Common myeloid progenitor, CD34-positive (primary cell): ENCODE data around the gene SPECC1.

Source experiments
- CTCF ChIA-PET: fragments of 350-600 bp; sonication (Branson Sonifier 250); formaldehyde crosslinking; loops from one replicate; lab custom pipeline; 2021; ENCODE audit warnings: antibody characterized with exemption; lab: Charles Lee
- POLR2A ChIA-PET: fragments of 350-600 bp; sonication (Branson Sonifier 250); formaldehyde crosslinking; loops from one replicate; lab custom pipeline; 2021; ENCODE audit warnings: antibody characterized with exemption; lab: Charles Lee
- DNase-seq, 3 donors: peaks; one replicate each; pipeline versions ENCODE4 v3.0.0 to v3.0.0-alpha.2; 2013
- H3K27ac ChIP-seq, 2 experiments: 1 replicate in 1 of 2; 2 replicates in 1 of 2; pipeline ENCODE4 v1.7.0; 2013; ENCODE audit warnings: inconsistent platforms in 2 of 2, low read length in 2 of 2, mild to moderate bottlenecking in 2 of 2, low read depth in 1 of 2, moderate library complexity in 1 of 2; ENCODE audit not compliant: severe bottlenecking in 2 of 2, insufficient read depth in 1 of 2, poor library complexity in 1 of 2
- H3K27me3 ChIP-seq, 5 experiments: replicated peaks in 2 of 5; 1 replicate in 3 of 5; 2 replicates in 2 of 5; pipeline versions ENCODE4 v1.6.1 to v1.7.0; 2013; ENCODE audit warnings: low read length in 4 of 5, mild to moderate bottlenecking in 2 of 5, moderate library complexity in 2 of 5, inconsistent platforms in 1 of 5; ENCODE audit not compliant: insufficient read depth in 5 of 5, control insufficient read depth in 4 of 5
- H3K36me3 ChIP-seq, 4 experiments: 1 replicate in 2 of 4; 2 replicates in 2 of 4; pipeline versions ENCODE4 v1.6.1 to v1.7.0; 2013; ENCODE audit warnings: low read length in 3 of 4, control low read depth in 1 of 4, mild to moderate bottlenecking in 1 of 4; ENCODE audit not compliant: control insufficient read depth in 4 of 4, insufficient read depth in 4 of 4
- H3K4me1 ChIP-seq, 4 experiments: 1 replicate in 3 of 4; 2 replicates in 1 of 4; pipeline versions ENCODE4 v1.6.1 to v1.7.1; 2013; ENCODE audit warnings: low read length in 3 of 4, mild to moderate bottlenecking in 3 of 4, control low read depth in 1 of 4, inconsistent platforms in 1 of 4, moderate library complexity in 1 of 4; ENCODE audit not compliant: control insufficient read depth in 4 of 4, insufficient read depth in 4 of 4; ENCODE audit errors: control extremely low read depth in 1 of 4
- H3K4me3 ChIP-seq, 7 experiments: 1 replicate in 4 of 7; 2 replicates in 3 of 7; pipeline versions ENCODE4 v1.5.1 to v1.7.0; 2013; ENCODE audit warnings: mild to moderate bottlenecking in 7 of 7, low read length in 6 of 7, moderate library complexity in 6 of 7, inconsistent platforms in 2 of 7, low read depth in 2 of 7, control low read depth in 1 of 7; ENCODE audit not compliant: insufficient read depth in 4 of 7, control insufficient read depth in 1 of 7; ENCODE audit errors: extremely low read depth in 1 of 7
- H3K9me3 ChIP-seq, 5 experiments: 1 replicate in 4 of 5; 2 replicates in 1 of 5; pipeline versions ENCODE4 v1.6.1 to v1.7.1; 2013; ENCODE audit warnings: low read length in 4 of 5, mild to moderate bottlenecking in 2 of 5, inconsistent platforms in 1 of 5, low read depth in 1 of 5, moderate library complexity in 1 of 5; ENCODE audit not compliant: control insufficient read depth in 4 of 5, insufficient read depth in 2 of 5; ENCODE audit errors: control extremely low read depth in 1 of 5
- WGBS: methylation state at CpG from one replicate; pipeline ENCODE4 v1.1.5; 2013; ENCODE audit not compliant: insufficient coverage; 5-methylcytosine and 5-hydroxymethylcytosine counted together

The SPECC1 gene

DNA sequence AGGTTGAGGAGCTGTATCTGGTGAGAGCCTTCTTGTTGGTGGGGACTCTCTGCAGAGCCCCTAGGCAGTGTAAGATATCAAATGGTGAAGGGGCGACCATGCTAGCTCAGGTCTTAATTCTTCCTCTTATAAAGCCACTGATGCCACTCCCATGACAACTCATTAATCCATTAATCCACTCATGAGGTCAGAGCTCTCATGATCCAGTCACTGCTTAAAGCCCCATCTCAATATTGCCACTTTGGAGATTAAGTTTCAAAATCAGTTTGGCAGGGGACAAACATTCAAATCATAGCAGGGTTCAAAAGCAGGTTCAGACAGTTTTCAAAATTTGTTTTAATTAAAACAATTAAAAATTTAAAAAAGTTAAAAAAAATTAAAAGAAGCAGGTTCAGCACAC lies 13.1 kb upstream of the SPECC1 start:
- H3K27ac ChIP-seq, result no peak overlapping the region
- ChIA-PET CTCF (interaction anchor here (0.9 to 2.2 kb wide), 4 partner anchors 12 to 124 kb away, joined by 3 to 8 read pairs (median 5); no protein-coding TSS in a partner anchor), POLR2A (no interaction called here)
- no peak for DNase-seq
- H3K36me3 ChIP-seq, result no peaks in the 10 kb centered on the region
- no peak overlapping the region for H3K4me3 ChIP-seq
- WGBS, result no CpG with 5 or more reads among the region's 1 CpG
- no peaks in the 10 kb centered on the region for H3K9me3 ChIP-seq
- H3K4me1 ChIP-seq, result peaks cover 0 to 15% (median 8%) of the 10 kb centered on the region in 4 experiments
- H3K27me3 ChIP-seq, result no peaks in the 10 kb centered on the region

DNA sequence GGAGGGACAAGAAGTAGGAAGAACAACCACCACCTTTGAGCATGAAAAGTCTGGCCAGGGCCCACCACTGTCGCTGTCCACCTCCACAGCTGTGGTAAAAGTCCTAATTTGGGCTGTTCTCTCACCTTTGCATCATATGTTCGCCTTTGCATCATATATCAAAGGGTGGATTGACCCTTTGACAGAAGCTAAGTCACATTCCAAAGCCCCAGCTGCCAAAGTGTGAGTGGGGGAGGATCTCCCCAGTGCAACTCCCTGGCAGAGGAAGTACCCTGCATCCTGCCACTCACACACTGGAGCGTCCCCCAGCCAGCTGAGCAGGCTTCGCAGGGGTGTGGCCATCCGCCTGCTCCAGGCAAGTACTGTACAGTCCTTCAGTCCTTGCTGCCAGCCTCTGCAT lies 12.7 kb upstream of the SPECC1 start:
- H3K9me3 ChIP-seq, result no peaks in the 10 kb centered on the region
- no peak overlapping the region for H3K4me3 ChIP-seq
- peaks cover 0 to 11% (median 8%) of the 10 kb centered on the region in 4 experiments for H3K4me1 ChIP-seq
- CTCF ChIA-PET, result interaction anchor here (0.8 to 2.2 kb wide), 4 partner anchors 13 to 322 kb away, joined by 3 to 8 read pairs (median 4); no protein-coding TSS in a partner anchor
- H3K27me3 ChIP-seq, result no peaks in the 10 kb centered on the region
- 33% methylated on average over 3 of the region's 5 CpGs for WGBS
- no peak overlapping the region for H3K27ac ChIP-seq
- no peaks in the 10 kb centered on the region for H3K36me3 ChIP-seq
- POLR2A ChIA-PET, result interaction anchor here (1.2 kb wide), 1 partner anchor 12 kb away, joined by 4 read pairs; the partner anchor contains the start of gene SPECC1
- peak in 2 of 3 donors; percentile 69 to 76 for DNase-seq

DNA sequence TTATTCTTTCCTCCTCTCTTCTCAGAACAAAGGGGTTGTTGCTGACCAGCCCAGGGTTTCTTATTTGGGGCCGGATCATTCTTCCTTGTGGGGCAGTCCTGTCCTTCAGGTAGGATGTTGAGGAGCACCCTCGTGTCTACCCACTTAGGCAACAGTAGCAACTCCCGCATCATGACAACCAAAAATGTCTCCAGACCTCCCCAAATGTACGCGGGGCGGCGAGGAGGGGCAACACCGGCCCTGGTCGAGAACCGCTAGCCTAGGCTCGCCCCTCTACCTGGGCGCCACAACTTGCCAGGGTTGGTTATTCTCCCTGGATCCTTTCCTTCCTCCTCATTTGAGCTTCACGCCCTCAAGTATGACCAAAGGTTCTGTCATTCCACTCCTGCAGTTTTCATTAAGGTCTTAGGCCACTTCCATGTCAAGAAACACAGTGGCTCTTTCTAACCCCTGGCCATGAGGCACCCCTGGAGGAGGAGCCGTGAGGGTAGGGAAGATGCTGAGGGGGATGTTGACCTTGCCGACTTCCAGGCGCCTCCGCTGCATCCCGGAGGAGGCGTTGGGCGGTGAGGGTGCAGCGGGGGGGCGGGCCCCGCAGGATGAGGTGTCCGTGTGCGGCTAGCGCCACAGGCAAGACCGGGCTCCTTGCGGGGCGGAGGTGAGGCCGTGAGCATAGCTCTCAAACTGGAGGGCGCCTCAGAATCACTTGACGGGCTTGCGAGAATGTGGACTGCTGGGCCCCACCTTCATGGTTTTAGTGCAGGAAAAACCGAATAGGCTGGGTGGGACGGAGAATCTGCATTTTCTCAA lies 712 bp upstream of the SPECC1 start:
- Histone ChIP-seq H3K27me3 (peaks cover 0 to 5% (median 4%) of the 10 kb centered on the region in 5 experiments), H3K4me3 (peak overlapping the region; percentile 57 to 95 (median 79)), H3K36me3 (no peaks in the 10 kb centered on the region), H3K27ac (no peak overlapping the region), H3K9me3 (no peaks in the 10 kb centered on the region), H3K4me1 (peaks cover 0 to 21% (median 13%) of the 10 kb centered on the region in 4 experiments)
- ChIA-PET CTCF (interaction anchor here (0.8 to 3.5 kb wide), 7 partner anchors 8 to 313 kb away, joined by 3 to 19 read pairs (median 3); no protein-coding TSS in a partner anchor), POLR2A (interaction anchor here (1.2 to 1.3 kb wide), 2 partner anchors 11 to 31 kb away, joined by 4 to 8 read pairs; partner anchors contain the start of gene AKAP10)
- no peak for DNase-seq
- WGBS, result 34% methylated on average over 34 of the region's 35 CpGs

DNA sequence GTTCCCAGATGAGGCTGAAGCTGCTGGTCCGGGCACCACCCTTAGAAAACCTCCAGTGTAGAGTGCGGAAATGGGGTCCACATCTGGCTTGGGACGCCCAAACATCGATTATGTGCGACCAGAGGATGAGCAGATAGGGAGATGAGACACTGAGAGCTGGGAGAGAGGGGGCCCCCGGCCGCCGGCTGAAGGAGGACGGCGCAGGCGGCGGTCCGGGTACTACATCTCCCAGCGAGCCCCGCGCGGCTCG lies 182 bp upstream of the SPECC1 start:
- peaks cover 0 to 5% (median 4%) of the 10 kb centered on the region in 5 experiments for H3K27me3 ChIP-seq
- ChIA-PET CTCF (interaction anchor here (0.8 to 3.5 kb wide), 7 partner anchors 9 to 312 kb away, joined by 3 to 19 read pairs (median 3); no protein-coding TSS in a partner anchor), POLR2A (interaction anchor here (1.2 to 1.3 kb wide), 2 partner anchors 12 to 32 kb away, joined by 4 to 8 read pairs; partner anchors contain the start of gene AKAP10)
- H3K36me3 ChIP-seq, result no peaks in the 10 kb centered on the region
- H3K4me3 ChIP-seq, result peak overlapping the region; percentile 57 to 95 (median 79)
- DNase-seq, result no peak
- H3K9me3 ChIP-seq, result no peaks in the 10 kb centered on the region
- peaks cover 0 to 21% (median 13%) of the 10 kb centered on the region in 4 experiments for H3K4me1 ChIP-seq
- 0% methylated on average over 12 of the region's 18 CpGs for WGBS
- H3K27ac ChIP-seq, result no peak overlapping the region

DNA sequence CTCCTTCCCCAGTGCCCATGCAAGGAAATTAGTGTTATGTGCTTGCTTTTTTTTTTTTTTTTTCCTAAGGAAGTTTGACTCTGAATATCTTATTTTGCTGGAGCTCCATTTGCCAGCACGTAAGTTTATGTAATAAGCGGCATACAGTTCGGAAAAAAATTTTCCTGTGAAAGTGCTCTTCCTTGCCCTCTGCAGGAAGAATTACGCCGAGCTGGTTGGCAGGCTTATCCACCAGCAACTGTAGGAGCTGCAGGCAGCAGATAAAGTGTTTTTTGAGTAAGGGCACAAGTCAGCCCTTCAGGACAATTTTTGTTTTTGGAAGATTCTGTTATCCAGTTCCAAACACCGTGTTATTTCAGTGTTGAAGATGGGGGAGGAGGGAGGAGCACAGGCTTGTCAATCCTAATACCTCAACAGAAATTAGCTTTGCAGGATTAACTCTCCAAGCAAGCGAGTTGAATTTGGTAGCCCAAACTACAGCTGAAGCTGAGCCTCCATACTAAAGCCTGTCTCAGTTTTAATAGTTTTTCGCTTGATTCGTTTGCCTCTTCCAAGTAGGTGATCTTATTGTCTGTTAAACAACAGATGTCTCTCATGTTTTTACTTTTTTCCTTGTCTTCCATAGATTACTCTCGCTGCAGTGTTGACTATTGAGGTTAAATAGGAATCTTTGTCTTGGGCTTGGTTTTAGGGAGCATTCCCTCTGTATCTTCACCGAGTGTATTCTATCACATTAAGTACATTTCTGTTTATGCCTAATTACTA lies 1.1 kb downstream of the SPECC1 start:
- POLR2A ChIA-PET, result interaction anchor here (0.6 to 1.3 kb wide), 3 partner anchors 33 to 80 kb away, joined by 3 to 8 read pairs (median 3); partner anchors contain the start of gene AKAP10
- Histone ChIP-seq H3K4me1 (peaks cover 0 to 21% (median 13%) of the 10 kb centered on the region in 4 experiments), H3K36me3 (no peaks in the 10 kb centered on the region), H3K27me3 (peaks cover 0 to 5% (median 4%) of the 10 kb centered on the region in 5 experiments), H3K9me3 (no peaks in the 10 kb centered on the region), H3K4me3 (peak overlapping the region; percentile 57 to 95 (median 79)), H3K27ac (peak overlapping the region in 1 of 2 experiments; percentile 43)
- peak; percentile 78 to 87 (median 87) for DNase-seq
- CTCF ChIA-PET, result interaction anchor here (0.6 to 3.5 kb wide), 13 partner anchors 15 to 842 kb away, joined by 3 to 19 read pairs (median 4); no protein-coding TSS in a partner anchor
- whole genome bisulfite sequencing, result 18% methylated on average over 8 of the region's 11 CpGs

DNA sequence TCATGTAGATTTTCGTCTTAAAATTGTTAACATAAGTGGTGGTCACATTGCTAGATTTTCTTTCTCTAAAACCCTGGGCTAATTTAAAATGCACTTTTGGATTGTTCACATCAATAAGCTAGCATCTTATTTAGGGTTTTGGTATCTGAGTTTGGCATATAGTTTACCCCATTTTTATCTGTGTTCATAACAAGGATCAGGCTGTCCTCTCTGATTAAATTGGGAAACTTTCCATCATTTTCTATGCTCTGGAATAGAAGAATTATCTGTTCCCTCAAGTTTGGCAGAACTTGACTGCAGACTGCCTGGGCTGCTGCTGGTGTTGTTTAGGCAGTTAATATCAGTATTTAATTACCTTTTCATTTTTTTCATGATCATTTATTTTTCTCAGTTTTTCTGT lies 1.8 kb downstream of the SPECC1 start:
- Histone ChIP-seq H3K4me3 (peak overlapping the region in 3 of 7 experiments; percentile 75 to 95 (median 79)), H3K9me3 (no peaks in the 10 kb centered on the region), H3K4me1 (peaks cover 0 to 21% (median 13%) of the 10 kb centered on the region in 4 experiments), H3K27ac (peak overlapping the region in 1 of 2 experiments; percentile 43), H3K27me3 (peaks cover 0 to 5% (median 4%) of the 10 kb centered on the region in 5 experiments), H3K36me3 (no peaks in the 10 kb centered on the region)
- no CpG with 5 or more reads among the region's 1 CpG for WGBS
- POLR2A ChIA-PET, result no interaction called here
- DNase-seq, result no peak
- CTCF ChIA-PET, result interaction anchor here (0.9 to 3.5 kb wide), 6 partner anchors 18 to 110 kb away, joined by 3 to 19 read pairs (median 4); no protein-coding TSS in a partner anchor
